Stimulated activated CD4-positive, alpha-beta T cell treated with anti-CD3 and anti-CD28 coated beads, Interleukin-1b, Interleukin-23, amount 100 ng/mL, for 24 hours (primary cell): ENCODE measurements around the gene PARVG.

Experiments used
- DNase-seq, 4 experiments: peaks; one replicate each; pipeline ENCODE4 v3.0.0-alpha.2; 2020; ENCODE audit warnings: low read depth in 4 of 4, low spot score in 1 of 4

PARVG gene

GRCh38 chr22:44180706-44181032, at the start of gene PARVG:
PARVG (plus strand) TSS chr22:44180925; CDS start chr22:44183330, 2,405 bp downstream.
- no peak for DNase-seq

- no peak for DNase-seq
These were observed 49.3 kb upstream of the PARVG start for GRCh38 chr22:44131412-44131811.

GRCh38 chr22:44131989-44132685, 48.6 kb upstream of the PARVG start:
- DNase-seq, result no peak

- DNase-seq, result no peak
These were observed 48.0 kb upstream of the PARVG start for GRCh38 chr22:44132724-44133123.

GRCh38 chr22:44133161-44133560, 47.6 kb upstream of the PARVG start:
- DNase-seq, result no peak

- no peak for DNase-seq
These were observed 46.7 kb upstream of the PARVG start for GRCh38 chr22:44133901-44134571.

GRCh38 chr22:44136112-44136511, 44.6 kb upstream of the PARVG start:
- no peak for DNase-seq

- DNase-seq, result no peak
These were observed 43.9 kb upstream of the PARVG start for GRCh38 chr22:44136786-44137185.

- DNase-seq, result no peak
These were observed 43.3 kb upstream of the PARVG start for GRCh38 chr22:44137415-44137814.

- no peak for DNase-seq
These were observed 41.0 kb upstream of the PARVG start for GRCh38 chr22:44139773-44140172.

GRCh38 chr22:44142421-44143104, 38.2 kb upstream of the PARVG start:
- DNase-seq, result no peak

GRCh38 chr22:44143105-44143474, 37.6 kb upstream of the PARVG start:
- DNase-seq, result no peak

GRCh38 chr22:44143579-44143978, 37.1 kb upstream of the PARVG start:
- DNase-seq, result no peak

GRCh38 chr22:44144046-44144569, 36.6 kb upstream of the PARVG start:
- DNase-seq, result no peak

GRCh38 chr22:44145544-44145943, 35.2 kb upstream of the PARVG start:
- DNase-seq, result no peak

- no peak for DNase-seq
These were observed 34.5 kb upstream of the PARVG start for GRCh38 chr22:44146088-44146861.

- no peak for DNase-seq
These were observed 33.6 kb upstream of the PARVG start for GRCh38 chr22:44147008-44147645.

GRCh38 chr22:44147821-44148574, 32.7 kb upstream of the PARVG start:
- DNase-seq, result no peak

GRCh38 chr22:44151676-44152075, 29.0 kb upstream of the PARVG start:
- DNase-seq, result no peak

- DNase-seq, result no peak
These were observed 27.0 kb upstream of the PARVG start for GRCh38 chr22:44153710-44154109.
